Endothelial cell of hepatic sinusoid (primary cell): ENCODE results near the gene GARS1.

Experiments
- in situ Hi-C: cut with HindIII; loops from 2 replicates; pipeline ENCODE4 v1.10.0; 2017; ENCODE audit warnings: low sequenced_read_pairs

GARS1 gene

DNA sequence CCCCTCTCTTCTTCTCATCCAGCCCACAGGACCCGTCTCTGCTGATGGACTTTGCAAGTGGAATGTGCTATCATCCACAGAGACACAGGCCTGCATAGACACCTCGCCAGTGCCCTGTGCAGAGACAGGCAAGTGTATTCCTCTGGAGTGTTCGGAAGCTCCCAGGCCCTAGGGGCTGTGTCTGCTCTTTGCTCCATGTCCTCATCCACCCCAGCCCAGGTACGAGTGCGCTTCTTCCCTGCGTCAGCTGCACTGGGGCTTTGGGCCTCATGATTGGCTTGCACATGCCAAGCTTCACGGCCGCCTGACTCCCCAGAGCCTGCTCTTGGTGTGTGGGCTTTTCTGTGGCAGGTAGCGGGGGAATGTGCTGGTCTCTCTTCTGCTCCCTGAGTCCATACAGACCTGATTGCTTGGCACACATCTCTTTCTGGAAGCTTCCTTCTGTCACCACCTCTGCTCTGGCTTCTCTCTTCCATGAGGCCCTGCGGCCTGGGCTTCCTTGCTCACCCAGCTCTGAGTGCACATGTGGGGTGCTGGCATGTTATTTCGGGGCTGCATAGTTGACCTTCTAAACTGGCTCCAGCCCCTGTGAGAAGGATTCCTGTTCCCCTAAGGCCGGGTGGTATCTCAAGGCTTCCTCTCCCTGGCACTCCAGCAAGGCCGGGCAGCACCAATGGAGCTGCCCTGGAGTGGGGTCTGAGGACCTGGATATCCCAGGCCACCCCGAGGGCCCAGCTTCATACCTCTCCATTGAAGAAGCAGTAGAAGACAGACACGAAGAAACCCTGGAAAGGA, 59.8 kb downstream of the GARS1 start:
- in situ Hi-C loops, result no loop called here

DNA sequence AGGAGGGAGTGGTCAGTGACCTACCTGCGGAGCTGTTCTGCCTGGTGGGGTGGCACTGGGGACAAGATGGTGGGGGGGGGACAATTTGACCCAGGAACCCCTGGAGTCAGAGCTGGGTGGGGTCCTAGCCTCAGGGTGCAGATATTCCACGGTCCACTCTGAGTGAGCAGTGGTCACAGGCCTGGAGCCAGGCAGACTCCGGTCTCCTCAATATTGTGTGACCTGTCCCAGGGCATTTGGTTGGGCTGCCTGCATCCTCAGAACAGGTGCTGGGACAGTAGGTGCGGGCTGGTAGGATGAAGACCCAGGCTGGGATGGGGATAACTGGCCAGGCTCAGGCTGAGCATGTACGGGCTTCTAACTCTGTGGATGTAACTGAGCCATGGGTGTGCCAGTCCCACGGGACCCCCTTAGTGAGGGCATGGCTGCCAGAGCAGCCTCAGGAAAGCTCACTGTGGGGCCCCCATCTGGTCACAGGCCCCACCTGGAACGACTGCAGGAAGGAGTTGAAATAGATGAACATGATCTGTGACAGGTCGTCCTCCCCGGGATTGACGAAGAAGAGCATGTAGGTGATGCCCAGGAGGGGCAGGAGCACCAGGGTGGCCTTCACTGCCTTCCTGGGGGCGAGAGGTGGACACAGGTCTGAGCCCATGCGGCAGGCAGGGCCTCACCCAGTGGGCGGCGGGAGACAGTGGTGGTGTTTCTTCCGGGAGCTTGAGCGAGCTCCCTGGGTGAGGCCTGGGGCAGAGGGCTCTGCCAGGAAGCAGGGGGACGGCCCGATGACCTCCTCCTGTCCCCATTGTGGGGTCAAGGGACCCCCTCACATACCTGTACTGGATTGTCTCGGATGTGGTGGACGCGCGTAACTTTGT, 60.7 kb downstream of the GARS1 start:
- in situ Hi-C loops, result no loop called here

DNA sequence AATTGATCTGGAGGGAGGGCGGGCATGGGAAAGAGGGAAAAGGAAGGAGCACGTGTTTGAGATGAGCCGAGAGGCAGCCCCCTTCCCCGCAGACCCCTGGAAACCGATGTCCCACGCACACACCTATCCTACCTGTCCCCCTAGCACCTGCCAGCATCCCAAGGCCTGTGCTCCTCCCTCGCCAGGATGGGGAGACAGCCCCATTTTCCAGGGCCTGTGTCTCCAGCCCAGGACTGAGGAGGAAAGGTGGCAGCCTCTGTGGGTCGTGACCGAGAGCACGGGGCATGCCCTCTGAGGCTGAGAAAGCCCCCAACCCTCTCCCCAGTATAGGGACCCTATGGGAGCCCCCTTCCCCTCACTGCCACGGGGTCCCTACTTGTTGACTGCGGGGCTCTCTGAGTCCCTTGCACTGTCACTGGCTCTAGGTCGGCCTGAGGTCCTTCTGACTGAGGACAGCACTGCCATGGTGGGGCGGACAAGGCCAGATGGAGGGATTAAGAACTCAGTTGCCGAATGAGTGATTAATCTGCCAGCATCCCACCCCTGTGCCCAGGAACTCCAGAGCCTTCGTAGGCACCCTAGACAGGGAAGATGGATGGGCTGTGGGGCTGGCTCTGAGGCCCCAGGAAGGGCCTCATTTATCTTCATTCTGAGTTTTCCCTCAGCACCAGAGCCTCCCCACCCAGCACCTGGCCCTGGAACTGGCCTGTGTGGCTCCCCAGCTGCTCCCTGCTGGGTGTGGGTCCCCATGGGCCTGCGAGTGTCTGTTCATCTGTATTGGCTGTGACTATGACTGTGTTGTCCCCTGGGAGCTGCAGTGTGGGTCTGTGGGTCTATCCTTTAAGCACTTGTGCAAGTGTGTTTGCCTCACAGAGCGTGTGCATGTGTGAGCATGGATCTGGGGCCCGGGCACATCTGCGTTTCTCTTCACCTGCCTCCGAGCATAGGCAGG, 61.6 kb downstream of the GARS1 start:
- in situ Hi-C loops, result no loop called here

DNA sequence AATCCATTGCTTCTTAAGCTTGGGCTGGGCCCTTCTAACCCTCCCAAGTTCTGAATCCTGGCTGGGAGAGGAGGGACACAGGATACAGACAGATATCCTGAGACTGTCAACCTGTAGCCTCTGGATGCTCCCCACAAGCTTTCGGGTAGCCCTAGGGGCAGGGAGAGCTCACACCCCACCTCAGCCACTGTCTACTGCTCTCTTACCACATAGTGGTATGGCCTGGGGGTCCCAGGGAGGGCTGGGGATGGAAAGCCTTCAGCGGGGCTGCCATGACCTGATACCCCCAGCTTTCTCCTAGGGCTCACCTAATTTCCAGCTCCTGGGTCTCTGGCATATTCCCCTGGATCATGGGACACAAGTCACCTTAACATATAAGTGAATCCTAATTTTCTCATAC, 62.5 kb downstream of the GARS1 start:
- in situ Hi-C loops, result no loop called here

DNA sequence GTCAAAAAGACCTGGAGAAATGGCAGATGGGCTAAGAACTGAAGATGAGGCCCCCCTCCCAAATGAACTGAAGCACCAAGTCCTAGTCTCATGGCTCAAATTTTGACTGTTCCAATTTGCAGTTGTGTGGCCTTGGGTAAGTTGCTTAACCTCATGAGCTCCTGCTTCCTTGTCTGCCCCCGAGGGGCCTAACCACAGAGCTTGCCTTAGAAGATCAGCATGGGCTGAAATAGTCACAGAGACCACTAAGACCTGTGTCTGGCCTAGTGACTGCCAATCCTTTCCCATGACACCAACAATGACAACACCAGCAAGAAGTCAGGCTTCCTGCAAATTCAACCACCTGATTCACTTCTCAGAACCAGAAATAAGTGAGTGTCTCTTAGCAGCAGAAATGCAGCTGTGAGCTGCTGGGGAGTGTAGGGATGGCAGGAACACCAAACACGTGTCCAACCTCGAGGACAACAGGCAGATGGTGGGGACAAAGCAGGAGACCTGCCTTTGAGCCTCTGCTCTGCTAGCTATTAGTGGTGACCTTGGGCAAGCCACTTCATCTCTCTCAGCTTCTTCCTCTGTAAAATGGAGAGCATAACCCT, 63.9 kb downstream of the GARS1 start:
- in situ Hi-C loops, result no loop called here

DNA sequence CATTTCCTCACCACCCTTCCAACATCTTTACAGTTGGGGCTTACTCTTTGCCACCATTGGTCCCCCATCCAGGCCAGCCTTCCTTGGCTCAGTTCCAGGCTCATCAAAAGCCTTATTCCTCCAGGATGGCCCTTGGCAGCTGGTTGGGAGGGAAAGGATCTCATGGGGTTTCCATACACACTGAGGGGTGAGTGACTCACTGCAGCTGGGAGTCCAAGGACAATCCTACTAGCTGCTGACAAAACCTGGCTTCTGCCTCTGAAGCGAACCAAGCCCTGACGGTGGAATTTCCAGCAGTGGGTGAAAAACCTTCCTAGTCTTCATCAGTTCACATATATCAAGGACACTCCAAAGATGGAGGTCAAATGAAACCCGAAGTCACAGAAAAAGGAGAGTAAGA, 64.6 kb downstream of the GARS1 start:
- in situ Hi-C loops, result no loop called here

DNA sequence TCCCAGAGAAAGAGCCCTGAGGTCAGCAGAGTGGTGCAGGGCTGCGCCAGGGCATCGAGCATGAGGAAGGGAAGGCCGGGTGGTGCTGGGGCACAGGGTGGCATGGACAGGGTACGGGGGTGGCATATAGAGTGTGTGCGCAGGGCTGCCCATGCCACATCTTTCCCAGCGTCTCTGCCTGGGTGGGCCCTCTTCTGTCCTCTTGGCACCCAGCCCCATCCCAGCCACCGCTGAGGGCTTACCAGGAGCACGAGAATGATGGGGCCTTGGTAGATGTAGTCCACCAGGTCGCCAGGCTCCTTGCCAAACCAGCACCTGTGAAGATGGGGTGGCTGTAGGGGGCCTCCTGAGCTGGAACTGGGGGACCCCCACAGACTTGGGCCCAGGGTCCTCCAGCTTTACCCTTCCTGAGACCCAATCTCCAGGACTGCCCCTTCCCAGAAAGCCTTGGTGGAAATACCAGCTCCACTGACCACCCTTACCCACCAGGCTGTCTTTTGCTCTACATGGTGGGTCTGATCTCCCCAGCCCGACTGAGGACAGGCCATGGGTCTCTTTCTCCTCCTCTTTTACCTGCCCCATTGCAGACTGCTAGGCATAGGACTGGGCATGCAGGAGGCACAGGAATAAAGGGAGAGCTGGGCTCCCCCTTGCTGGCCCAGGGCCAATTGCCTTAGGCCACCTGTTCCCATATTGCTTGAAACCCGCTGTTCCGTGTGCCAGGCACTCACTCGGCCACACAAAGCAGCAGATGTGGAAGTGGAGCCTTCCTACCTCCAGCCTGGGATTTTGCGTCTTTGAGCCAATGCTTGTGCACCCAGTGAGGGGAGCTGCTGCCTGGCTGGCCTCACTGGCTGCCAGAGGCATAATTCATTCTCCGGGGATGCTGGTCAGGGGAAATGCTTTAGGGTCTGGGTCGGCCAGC, 65.9 kb downstream of the GARS1 start:
- in situ Hi-C loops, result no loop called here

DNA sequence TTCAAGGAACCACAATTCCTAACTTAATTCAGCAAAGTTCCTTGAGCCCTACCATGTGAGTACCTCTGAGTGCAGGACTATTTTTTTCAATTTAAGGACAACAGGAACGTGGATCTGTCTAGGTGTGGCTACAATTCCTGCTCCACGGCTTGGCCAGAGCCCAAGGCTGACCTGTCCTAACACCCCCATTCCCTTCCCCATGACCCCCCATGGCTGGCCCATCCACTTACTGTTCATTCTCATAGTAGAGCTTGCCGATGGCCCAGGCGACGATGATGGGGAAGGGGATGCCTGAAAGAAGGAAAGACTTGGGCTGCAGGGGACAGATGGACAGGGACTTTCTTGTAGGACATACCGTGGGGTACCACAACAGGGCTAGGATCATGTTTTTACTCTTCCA, 67.2 kb downstream of the GARS1 start:
- in situ Hi-C loops, result no loop called here

DNA sequence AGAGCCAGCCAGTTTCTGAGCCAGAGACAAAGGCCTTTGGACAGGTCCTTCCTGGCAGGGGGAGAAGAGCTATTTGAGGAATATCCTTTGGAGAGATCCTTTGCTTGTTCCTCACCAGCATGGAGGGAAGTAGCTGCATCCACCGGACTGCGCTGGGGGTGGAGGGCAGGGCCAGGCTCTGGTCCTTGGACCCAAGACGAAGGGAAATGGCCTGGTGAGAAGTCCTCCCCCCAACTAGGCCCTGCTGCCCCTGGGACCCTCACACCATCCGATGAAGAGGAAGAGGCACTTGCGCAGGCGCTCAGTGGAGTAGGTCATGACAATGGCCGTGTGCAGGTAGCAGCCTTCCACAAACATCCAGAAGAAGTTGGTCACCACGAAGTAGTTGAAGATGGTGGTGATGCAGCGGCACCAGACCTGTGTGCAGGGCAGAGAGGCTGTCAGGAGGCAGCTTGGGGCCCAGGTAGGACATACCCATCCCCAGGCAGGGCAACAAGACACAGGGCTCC, 67.8 kb downstream of the GARS1 start:
- in situ Hi-C loops, result no loop called here

DNA sequence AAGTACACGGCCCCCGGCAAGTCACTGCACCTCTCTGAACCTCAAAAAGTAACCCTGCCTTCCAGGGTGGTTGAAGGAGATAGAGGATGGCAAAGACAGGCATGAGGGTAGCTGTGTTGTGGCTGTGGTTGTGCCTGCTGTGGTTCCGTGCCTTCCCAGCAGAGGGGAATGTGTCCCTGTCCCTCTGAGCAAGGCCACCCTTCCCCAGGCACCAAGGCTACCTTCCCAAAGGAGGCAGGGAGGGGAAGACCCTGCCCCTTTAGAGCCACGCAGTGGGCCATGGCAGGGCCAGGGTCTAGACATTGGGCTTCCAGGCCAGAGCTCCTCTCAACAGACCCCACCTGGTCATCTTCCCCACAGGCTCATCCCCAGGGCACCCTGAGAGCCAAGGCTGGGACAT, 68.7 kb downstream of the GARS1 start:
- in situ Hi-C loops, result no loop called here

DNA sequence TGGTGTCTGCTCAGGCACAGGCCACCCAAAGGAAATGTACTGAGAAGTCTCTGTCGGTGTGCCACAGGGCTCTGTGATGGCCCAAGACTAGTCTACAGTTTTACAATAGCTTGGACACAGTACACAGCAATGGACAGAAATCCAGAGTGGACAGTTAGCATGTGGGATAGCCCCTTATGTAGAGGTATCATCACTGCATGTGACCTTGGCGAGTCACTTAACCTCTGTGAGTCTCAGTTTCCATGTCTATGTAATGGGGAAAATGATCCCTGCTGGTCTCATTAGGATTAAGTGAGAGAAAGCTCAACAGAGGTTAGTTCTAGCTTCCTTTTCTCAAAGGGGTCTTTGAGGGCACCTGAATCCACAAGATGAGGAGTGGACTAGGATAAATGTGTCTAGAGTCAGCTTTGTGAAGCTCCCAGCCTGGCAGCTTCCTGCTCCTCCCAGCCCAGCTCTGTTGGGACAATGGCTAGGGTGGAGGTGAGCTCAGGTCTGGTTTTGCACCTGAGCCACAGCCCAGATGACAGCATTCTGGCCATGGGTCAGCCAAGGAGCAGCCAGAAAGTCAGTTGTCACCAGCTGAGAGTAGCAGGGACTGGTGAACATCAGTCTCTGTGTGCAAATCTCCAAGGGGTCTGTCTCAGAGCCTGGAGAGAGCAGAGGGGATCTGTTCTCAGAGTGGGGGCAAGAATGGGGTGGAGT, 69.7 kb downstream of the GARS1 start:
- in situ Hi-C loops, result no loop called here

DNA sequence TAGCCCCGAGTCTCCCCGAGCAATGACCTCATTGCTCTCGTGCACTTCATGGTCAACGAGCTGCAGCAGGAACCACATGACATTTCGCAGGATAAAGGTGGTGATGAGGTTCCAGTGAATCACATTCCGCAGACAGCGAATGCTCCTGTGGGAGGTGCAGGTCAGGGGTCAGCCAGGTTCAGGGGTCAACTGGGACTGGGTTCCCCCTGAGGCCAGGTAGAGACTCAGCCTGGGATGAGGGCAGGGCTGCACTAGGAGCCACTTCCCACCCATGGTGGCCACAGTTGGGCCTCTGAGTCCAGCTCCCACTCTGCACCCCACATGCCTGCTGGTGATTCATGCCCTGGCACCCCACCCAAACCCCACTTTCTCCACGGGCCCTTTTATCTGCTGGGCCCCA, 70.4 kb downstream of the GARS1 start:
- in situ Hi-C loops, result no loop called here

DNA sequence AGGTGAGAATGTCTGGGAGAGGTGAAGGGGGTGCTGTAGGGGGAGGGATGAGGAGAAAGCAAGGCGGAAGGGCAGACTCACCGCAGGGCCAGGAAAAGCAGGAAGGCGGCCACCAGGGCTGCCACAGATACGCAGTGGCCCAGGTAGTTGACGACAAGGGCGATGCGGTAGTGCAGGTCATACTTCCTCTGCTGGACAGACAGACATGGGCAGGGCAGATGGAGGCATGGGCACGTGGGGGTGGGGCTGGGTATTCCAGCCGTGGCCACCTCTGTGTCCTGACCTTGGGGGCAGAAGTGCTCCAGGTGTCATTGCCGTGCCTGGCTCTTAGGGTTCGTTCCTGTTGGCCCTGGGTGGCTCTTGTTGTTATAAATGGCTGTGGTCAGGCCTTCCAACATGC, 70.8 kb downstream of the GARS1 start:
- in situ Hi-C loops, result no loop called here

DNA sequence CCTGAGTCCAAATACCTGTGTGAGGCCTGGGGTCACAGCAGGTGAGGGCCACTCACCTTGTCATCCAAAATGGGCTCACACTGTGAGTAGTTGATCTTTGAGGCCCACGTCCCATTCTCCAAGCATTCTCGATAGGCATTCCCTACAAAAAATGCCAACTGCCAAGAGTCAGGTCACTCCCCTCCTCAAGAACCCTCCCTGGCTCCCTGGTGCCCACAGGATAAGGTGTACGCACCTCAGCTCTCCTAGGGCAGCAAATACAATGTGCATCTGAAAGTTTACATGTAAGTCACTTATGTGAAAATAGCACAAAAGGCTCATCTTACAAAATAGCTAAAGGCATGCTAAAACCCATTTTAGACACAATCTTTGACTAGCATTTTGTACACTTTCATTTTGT, 72.5 kb downstream of the GARS1 start:
- in situ Hi-C loops, result no loop called here

DNA sequence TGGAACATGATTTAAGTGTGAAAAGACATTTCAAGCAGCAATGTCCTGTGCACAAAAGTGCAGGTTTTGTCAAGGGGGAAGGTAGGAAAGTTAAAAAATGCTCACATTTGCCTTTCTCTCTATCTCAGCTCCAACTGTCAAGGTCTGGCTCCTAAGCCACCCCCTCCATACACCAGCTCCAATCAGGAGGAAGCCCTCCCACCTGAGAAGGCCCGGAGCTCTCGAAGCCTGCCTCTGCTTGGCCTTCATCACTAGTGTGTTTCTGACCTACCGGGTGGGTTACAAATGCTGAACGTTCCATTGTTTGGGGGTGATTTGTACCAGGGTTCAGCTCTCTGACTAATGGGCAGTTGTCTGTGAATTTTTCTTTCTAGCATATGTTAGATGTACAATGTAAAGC, 73.4 kb downstream of the GARS1 start:
- in situ Hi-C loops, result no loop called here

DNA sequence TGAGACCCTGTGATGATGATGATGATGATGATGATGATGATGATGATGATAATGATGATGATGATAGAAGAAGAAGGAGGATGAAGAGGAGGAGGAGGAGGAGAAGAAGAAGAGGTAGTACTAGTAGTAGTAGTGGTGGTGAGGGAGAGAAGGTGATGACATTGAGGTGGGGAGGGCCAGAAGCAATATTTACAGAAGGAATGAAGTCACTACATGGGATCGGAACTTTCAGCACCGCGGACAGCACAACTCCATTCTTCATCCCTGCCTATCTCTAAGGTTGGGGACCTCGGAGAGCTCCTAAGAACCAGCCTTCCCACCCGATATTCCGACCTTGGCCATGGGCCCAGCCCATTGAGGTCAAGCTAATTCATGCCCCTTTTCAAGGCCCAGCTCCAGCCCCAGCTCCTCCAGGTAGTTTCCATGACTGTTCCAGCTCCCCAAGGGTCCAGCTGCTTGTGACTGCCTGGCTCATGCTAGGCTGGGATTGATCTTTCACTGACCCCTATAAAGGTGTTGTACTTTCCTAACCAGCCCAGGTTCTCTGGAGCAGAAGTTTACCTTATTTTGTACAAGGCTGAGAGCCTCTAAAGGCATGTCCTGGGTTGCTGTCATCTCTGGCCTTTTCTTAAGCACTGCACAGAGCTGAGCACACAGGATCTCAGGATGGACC, 77.3 kb downstream of the GARS1 start:
- in situ Hi-C loops, result no loop called here

DNA sequence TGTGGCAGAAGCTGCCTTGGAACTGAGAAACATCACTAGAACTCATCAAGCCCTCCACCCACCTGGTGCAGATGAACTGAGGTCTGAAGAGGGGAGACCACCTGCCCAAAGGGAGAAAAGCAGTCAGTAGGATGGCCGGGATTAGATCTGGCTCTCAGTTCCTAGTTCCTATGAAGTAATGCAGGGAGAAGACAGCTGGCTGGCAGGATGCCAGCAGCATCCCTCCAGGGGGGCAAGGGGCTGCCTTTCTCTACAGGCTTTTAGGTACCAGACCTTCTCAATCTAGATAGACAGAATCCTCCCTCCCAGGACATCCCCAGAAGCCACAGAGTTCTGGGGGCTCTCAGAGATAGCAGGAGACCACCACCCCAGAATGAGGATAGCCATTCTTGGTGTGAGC, 79.7 kb downstream of the GARS1 start:
- in situ Hi-C loops, result no loop called here

DNA sequence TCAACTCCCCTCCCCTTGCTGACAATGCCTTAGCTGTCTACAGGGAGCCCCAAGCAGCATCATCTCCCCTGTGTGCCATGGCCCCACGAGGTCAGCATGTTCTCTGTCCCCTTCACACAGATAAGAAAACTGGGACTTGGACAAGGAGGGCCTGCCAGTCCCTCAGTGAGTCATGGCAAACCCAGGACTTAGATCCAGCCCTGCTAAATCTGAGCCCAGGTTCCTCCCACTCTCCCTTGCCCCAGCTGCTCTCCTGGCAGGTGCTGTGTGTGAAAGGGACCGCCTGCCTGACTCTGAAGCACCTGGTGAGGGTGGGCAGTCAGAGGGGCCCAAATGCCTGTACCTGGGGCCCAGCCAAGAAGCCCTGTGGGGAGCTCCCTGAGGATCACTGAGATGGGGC, 80.2 kb downstream of the GARS1 start:
- in situ Hi-C loops, result no loop called here
